GM12875 (cell line): ENCODE measurements around the gene ACYP2.

Experiments used
- H3K4me3 ChIP-seq: one replicate; pipeline ENCODE4 v1.5.1; 2011; ENCODE audit warnings: low read depth, low read length, control low read depth
- TF ChIP-seq, protein P1 (sequence below): IDR thresholded peaks from 2 replicates; pipeline ENCODE4 v1.5.1; 2011; ENCODE audit warnings: low read depth, mild to moderate bottlenecking, control low read depth, inconsistent platforms, low read length, moderate library complexity, borderline replicate concordance; ENCODE audit not compliant: insufficient read depth

ACYP2 gene

DNA sequence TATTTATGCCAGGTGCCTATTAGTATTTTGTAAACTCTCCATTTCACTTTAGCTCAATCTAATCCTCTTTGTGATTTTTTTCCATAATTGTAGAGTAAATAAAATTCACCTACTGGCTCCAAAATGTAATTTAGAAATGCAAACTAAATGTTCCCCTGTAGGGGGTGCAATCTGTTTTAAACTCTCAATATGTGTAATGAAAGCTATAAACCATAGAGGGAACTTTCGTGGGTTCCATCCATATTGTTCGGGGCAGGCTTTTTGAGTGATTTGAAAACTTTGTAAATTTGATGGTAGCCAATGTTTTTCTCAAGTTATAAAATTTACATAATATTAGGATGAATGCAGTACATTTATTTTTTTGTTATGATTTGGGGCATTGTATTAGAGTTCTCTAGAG lies 91.2 kb downstream of the ACYP2 start:
- H3K4me3 ChIP-seq: no peak overlapping the region
- TF ChIP-seq, protein P1, sequence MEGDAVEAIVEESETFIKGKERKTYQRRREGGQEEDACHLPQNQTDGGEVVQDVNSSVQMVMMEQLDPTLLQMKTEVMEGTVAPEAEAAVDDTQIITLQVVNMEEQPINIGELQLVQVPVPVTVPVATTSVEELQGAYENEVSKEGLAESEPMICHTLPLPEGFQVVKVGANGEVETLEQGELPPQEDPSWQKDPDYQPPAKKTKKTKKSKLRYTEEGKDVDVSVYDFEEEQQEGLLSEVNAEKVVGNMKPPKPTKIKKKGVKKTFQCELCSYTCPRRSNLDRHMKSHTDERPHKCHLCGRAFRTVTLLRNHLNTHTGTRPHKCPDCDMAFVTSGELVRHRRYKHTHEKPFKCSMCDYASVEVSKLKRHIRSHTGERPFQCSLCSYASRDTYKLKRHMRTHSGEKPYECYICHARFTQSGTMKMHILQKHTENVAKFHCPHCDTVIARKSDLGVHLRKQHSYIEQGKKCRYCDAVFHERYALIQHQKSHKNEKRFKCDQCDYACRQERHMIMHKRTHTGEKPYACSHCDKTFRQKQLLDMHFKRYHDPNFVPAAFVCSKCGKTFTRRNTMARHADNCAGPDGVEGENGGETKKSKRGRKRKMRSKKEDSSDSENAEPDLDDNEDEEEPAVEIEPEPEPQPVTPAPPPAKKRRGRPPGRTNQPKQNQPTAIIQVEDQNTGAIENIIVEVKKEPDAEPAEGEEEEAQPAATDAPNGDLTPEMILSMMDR: peak; percentile 14; the same call in 1 of the 2 replicates

DNA sequence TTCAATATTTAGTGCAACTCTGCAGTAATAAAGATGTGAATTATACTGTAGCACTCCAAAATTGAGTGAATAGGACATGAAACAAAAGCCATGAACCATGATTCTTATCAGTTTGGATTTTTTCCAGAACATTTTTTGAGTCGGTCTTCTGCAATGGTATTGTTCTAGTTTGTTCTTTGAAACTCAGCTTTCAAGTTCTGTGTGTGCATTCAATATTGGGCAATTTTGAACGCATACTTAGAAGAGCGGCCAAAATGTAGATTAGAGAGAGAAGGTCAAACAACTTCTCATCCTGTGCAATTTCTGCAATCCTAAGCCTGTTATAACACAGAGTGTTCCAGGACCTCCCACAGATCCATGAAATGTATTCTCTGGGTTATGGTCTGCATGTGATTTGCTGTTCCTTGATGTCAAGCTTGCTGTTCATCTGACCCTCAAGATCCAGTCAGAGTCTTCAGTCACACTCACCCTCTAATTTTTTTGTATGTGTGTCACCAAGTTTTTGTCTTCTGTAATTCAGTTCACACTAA lies 92.3 kb downstream of the ACYP2 start:
- no peak overlapping the region for H3K4me3 ChIP-seq
- TF ChIP-seq, protein P1: no peak

DNA sequence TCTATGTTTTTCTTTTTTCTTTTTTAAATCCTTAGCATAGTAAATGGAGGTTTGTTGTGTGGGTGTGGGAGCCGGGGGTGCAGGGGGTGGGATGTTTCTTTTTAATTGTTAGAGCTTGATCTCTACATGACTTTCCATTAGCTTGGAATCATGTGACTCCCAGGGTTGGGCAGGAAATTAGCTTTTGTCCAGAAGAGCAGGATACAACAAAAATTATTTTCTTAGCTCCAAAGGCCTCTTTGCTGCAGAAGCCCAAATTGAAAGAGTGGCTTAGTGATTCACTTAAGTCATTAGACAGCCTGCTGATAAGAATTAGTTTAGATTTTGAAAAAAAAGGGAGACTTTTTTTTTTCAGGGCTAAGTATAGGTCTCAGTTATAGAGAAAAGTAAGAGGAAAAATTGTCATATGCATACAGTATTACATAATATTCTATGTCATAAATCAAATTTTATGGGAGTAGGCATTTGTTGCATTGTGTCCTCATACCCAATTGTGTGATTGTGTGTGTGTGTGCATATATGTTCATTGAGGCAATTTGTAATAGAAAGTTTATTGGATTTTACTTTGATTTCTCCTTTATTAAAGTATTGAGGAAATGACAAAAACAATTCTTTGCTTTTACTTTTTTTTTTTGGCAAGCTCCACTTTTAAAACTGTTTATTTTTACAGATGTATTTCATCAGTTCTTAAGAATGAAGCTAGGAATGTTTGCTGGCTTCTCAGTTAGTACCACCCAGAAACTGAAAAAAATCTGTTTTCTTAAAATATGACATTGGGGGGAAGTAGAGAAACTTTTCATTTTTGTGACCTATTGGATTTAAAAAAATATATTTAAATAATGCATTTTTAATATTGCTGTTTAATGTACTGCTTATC lies 93.2 kb downstream of the ACYP2 start:
- TF ChIP-seq, protein P1: no peak
- no peak overlapping the region for H3K4me3 ChIP-seq

DNA sequence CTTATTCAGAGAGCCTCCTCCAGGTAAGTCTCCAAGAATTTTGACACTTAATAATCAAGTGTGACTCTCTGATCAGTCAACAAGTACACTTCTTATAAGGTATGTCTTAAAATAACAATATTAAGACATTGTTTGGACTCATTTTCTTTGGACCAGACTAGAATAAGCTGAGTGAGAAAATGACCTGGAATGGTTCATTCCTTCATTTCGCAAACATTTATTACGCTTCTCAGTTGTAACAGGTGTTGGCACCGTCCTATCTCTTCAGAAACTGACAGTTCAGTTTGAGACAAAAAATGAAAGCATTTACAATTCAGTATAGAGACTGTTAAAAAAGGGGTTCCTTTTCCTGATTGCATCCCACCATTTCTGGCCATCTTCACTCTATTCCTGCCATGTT lies 94.0 kb downstream of the ACYP2 start:
- no peak overlapping the region for H3K4me3 ChIP-seq
- TF ChIP-seq, protein P1: no peak

DNA sequence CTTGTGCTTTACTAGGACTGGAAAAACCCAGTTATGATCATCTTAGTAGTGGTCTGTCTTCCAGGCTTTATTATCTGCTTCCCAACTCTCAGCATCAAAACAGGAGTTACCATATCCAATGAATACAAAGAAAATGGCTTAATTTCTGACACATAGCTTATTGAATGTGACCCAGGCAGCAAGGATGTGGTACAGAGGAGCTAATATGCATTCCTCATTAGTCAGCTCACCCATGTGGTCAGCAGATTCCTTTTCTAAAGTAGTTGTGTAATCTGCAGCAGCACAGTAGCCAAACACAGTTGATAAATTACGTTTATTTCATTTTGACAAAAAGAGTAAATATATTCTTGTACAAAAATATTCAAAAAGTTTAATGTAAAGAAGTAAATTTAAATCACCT lies 97.0 kb downstream of the ACYP2 start:
- TF ChIP-seq, protein P1: no peak
- H3K4me3 ChIP-seq: no peak overlapping the region

DNA sequence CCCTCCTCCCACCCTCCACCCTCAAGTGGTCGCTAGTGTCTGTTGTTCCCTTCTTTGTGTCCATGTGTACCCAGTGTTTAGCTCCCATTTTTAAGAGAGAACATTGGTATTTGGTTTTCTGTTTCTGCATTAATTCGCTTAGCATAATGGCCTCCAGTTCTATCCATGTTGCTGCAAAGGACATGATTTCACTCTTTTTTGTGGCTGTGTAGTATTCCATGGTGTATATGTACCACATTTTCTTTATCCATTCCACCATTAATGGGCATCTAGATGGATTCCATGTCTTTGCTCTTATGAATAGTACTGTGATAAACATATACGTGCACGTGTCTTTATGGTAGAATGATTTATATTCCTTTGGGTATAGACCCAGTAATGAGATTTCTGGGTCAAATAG lies 97.7 kb downstream of the ACYP2 start:
- H3K4me3 ChIP-seq: no peak overlapping the region
- TF ChIP-seq, protein P1: no peak

DNA sequence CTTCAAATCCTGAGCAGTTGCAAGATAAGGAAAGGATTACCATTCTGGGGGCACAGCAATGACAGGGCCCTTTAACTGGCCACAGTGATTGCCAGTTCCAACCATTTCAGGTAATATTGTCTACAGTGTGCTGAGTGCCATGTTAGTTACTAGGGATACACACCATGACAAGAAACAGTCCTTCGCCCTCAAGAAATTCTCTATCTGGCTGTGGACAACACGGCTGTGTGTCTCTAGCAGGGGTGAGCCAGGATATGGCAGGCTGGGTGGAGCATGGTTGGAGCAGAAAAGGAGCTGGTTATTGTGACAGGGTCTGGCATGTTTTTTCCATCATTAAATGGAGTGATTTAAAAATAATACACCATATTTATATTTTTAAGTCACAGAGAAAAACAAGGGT lies 109.6 kb downstream of the ACYP2 start:
- TF ChIP-seq, protein P1: no peak
- no peak overlapping the region for H3K4me3 ChIP-seq
